Measurements from ENCODE around the gene KRTAP12-3.

Gene KRTAP12-3

DNA sequence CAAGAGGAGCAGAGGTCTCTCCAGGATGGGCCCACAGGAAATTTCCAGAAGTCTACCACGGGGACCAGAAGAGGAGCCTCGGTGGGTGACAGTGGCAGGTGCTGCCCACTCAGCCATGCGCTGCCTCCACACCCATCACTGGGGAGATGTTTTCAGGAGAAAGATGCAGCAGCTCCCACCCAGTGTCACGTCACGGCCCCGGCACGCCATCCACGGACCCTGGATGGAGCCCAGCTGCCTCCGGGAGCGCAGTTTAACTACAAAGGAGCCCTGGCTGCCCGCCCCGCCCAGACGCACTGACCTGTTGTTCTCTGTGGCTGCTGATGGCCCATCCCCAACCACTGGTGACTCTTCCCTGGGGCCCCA lies 46.9 kb downstream of the KRTAP12-3 start:
- no peak overlapping the region for H3K4me3 ChIP-seq
- no peaks in the 10 kb centered on the region for H3K36me3 ChIP-seq
- intact Hi-C loops (cut with DNase I; ENCODE audit: low total_unique reads), result no loop called here
- peak in 1 of 2 donors; percentile 51 for DNase-seq
- H3K9me3 ChIP-seq, result no peaks in the 10 kb centered on the region
- no peak for TF ChIP-seq CTCF (IDR thresholded peaks at IDR 0.05)
- H3K27ac ChIP-seq, result no peak overlapping the region
- peaks cover 0 to 12% (median 4%) of the 10 kb centered on the region in 4 donors for H3K4me1 ChIP-seq
- H3K27me3 ChIP-seq, result peaks cover 0 to 92% of the 10 kb centered on the region in 2 donors

GRCh38 chr21:44706026-44706705 lies 48.4 kb downstream of the KRTAP12-3 start:
- peak in 1 of 2 donors; percentile 37 for DNase-seq
- Histone ChIP-seq H3K36me3 (no peaks in the 10 kb centered on the region), H3K4me3 (no peak overlapping the region), H3K27me3 (peaks cover 0 to 92% of the 10 kb centered on the region in 2 donors), H3K9me3 (no peaks in the 10 kb centered on the region), H3K27ac (no peak overlapping the region), H3K4me1 (peaks cover 0 to 27% (median 9%) of the 10 kb centered on the region in 4 donors)
- intact Hi-C loops (cut with DNase I; ENCODE audit: low total_unique reads), result no loop called here
- TF ChIP-seq CTCF (IDR thresholded peaks at IDR 0.05), result no peak

GRCh38 chr21:44706706-44707581 lies 49.2 kb downstream of the KRTAP12-3 start:
- Histone ChIP-seq H3K27me3 (peaks cover 0 to 92% of the 10 kb centered on the region in 2 donors), H3K4me3 (no peak overlapping the region), H3K36me3 (no peaks in the 10 kb centered on the region), H3K9me3 (no peaks in the 10 kb centered on the region), H3K4me1 (peaks cover 0 to 35% (median 9%) of the 10 kb centered on the region in 4 donors), H3K27ac (no peak overlapping the region)
- TF ChIP-seq CTCF (IDR thresholded peaks at IDR 0.05), result no peak
- intact Hi-C loops (cut with DNase I; ENCODE audit: low total_unique reads), result no loop called here
- DNase-seq, result peak in 1 of 2 donors; percentile 49

Measured in tibial artery (tissue), 4 donors.